Gastrocnemius medialis (tissue), 4 donors: ENCODE data around the gene DDX10.

ENCODE experiments used
- POLR2A ChIP-seq, 2 donors: fragments of 450-650 bp; IDR thresholded peaks; one replicate each; pipeline ENCODE4 v1.6.1; 2017; ENCODE audit warnings: antibody characterized with exemption in 2 of 2, mild to moderate bottlenecking in 2 of 2, moderate library complexity in 2 of 2
- TF ChIP-seq, protein P1 (sequence below), 5 experiments: fragments of 450-650 bp in 3 of 5; fragments of 200-600 bp in 2 of 5; sonication (generic) in 2 of 5; IDR thresholded peaks in 4 of 5; conservative IDR thresholded peaks in 1 of 5; 1 replicate in 4 of 5; 2 replicates in 1 of 5; pipeline ENCODE4 v1.5.1; 2016 to 2019; ENCODE audit warnings: antibody characterized with exemption in 5 of 5, mild to moderate bottlenecking in 3 of 5, moderate library complexity in 3 of 5

DNA sequence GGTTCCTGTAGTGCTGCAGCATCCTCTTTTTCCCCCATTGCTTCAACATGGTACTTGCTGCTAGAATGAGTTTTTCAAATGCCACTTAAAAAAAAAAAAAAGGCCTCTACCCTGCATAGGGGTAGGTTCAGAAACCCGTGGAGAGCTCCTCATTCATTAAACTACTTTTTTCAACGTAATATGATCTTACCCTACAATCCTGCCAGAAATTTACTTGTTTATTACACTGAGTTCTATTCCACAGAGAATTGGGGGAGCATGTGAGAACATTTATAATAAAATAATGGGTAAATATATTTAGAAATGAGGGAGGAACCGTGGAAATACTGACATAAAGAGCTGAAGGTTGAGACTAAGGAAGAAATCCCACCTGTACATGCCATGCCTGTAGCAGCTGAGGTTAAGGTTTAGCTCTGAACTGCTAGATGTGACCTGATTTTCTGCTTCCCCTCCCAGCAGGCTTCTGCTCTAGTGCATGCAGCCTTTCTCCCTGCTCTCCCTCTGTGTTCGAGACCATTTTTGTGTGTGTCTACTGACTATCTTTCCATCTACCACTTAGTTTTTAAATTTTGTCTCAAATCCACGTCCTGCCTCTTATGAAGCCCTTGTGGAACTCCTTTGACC is 225.7 kb downstream of the DDX10 start:
- TF ChIP-seq, protein P1, sequence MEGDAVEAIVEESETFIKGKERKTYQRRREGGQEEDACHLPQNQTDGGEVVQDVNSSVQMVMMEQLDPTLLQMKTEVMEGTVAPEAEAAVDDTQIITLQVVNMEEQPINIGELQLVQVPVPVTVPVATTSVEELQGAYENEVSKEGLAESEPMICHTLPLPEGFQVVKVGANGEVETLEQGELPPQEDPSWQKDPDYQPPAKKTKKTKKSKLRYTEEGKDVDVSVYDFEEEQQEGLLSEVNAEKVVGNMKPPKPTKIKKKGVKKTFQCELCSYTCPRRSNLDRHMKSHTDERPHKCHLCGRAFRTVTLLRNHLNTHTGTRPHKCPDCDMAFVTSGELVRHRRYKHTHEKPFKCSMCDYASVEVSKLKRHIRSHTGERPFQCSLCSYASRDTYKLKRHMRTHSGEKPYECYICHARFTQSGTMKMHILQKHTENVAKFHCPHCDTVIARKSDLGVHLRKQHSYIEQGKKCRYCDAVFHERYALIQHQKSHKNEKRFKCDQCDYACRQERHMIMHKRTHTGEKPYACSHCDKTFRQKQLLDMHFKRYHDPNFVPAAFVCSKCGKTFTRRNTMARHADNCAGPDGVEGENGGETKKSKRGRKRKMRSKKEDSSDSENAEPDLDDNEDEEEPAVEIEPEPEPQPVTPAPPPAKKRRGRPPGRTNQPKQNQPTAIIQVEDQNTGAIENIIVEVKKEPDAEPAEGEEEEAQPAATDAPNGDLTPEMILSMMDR (IDR thresholded peaks at IDR 0.05 in 4 of 5, conservative IDR thresholded peaks at IDR 0.05 in 1 of 5): no peak
- TF ChIP-seq POLR2A (IDR thresholded peaks at IDR 0.05): no peak
